Measurements from ENCODE around the gene KCNAB1. TPM values are rescaled to one million over a fixed set of nuclear protein-coding genes. Genes with fewer than 3 reads are reported as not detected.

KCNAB1 gene
- total RNA-seq, 4 donors from 2014 or later: 1.6 to 2.9 (median 2.3) TPM

- H3K4me3 ChIP-seq (ENCODE audit: low read depth, poor library complexity, severe bottlenecking): no peak overlapping the region
- no peak for DNase-seq (ENCODE audit: low spot score in 2 of 2)
- intact Hi-C loops (cut with DNase I; ENCODE audit: low total_unique reads): no loop called here
- WGBS, 2 donors: 56 to 57% methylated on average over 9 of the region's 9 CpGs
- TF ChIP-seq, protein P1, sequence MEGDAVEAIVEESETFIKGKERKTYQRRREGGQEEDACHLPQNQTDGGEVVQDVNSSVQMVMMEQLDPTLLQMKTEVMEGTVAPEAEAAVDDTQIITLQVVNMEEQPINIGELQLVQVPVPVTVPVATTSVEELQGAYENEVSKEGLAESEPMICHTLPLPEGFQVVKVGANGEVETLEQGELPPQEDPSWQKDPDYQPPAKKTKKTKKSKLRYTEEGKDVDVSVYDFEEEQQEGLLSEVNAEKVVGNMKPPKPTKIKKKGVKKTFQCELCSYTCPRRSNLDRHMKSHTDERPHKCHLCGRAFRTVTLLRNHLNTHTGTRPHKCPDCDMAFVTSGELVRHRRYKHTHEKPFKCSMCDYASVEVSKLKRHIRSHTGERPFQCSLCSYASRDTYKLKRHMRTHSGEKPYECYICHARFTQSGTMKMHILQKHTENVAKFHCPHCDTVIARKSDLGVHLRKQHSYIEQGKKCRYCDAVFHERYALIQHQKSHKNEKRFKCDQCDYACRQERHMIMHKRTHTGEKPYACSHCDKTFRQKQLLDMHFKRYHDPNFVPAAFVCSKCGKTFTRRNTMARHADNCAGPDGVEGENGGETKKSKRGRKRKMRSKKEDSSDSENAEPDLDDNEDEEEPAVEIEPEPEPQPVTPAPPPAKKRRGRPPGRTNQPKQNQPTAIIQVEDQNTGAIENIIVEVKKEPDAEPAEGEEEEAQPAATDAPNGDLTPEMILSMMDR (IDR thresholded peaks at IDR 0.05): no peak
- TF ChIP-seq POLR2A (IDR thresholded peaks at IDR 0.05): no peak
Measured at GRCh38 chr3:156109989-156110388, 10.4 kb upstream of the KCNAB1 start.

DNA sequence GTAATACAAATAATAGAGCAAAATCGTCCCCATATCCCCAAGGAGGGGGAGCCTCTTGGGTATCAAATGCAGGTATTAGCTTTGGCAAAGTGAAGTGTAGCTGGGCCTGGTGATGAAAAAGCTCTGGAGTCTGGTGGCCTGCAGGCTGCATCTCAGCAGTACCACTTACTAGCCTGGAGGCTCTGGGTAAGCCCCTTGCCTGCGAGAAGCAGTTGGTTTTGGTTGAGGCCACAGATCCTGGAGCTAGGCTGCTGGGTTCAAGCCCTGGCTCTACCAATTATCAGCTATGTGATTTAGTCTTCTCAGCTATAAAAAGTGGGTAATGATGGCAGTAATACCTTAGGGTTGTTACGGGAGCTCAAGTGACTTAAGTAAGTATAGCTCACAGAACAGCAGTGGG is 6.1 kb downstream of the KCNAB1 start:
- TF ChIP-seq, protein P1 (IDR thresholded peaks at IDR 0.05): no peak
- TF ChIP-seq POLR2A (IDR thresholded peaks at IDR 0.05): no peak
- no peak overlapping the region for H3K4me3 ChIP-seq (ENCODE audit: low read depth, poor library complexity, severe bottlenecking)
- 76 to 84% methylated on average over 3 of the region's 3 CpGs for WGBS, 2 donors
- intact Hi-C loops (cut with DNase I; ENCODE audit: low total_unique reads): no loop called here
- DNase-seq (ENCODE audit: low spot score in 2 of 2): no peak

GRCh38 chr3:156131241-156131640 is 10.9 kb downstream of the KCNAB1 start:
- intact Hi-C loops (cut with DNase I; ENCODE audit: low total_unique reads): no loop called here
- no peak for DNase-seq (ENCODE audit: low spot score in 2 of 2)
- TF ChIP-seq, protein P1 (IDR thresholded peaks at IDR 0.05): no peak
- no peak for TF ChIP-seq POLR2A (IDR thresholded peaks at IDR 0.05)
- 34 to 49% methylated on average over 3 of the region's 3 CpGs for WGBS, 2 donors
- H3K4me3 ChIP-seq (ENCODE audit: low read depth, poor library complexity, severe bottlenecking): no peak overlapping the region

DNA sequence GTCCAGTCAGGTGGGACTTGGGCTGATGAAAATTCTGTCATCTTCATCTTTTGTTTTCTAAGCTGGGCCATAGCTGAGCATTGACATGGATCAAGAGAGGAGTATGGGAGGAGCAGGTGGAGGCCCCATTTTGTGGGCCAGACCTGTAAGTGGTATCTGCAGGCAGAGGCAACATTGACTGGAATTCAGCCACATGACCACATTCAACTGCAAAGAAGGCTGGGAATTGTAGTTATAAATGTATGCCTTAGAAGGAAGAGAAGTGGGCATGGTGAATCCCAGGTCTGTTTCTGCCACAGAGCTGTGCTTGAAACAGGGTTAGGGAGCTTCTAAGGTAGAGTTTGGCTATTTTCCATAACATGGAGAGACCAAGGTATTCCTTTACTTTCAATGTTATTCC is 11.4 kb downstream of the KCNAB1 start:
- no peak for DNase-seq (ENCODE audit: low spot score in 2 of 2)
- intact Hi-C loops (cut with DNase I; ENCODE audit: low total_unique reads): no loop called here
- H3K4me3 ChIP-seq (ENCODE audit: low read depth, poor library complexity, severe bottlenecking): no peak overlapping the region
- TF ChIP-seq, protein P1 (IDR thresholded peaks at IDR 0.05): no peak
- TF ChIP-seq POLR2A (IDR thresholded peaks at IDR 0.05): no peak

DNA sequence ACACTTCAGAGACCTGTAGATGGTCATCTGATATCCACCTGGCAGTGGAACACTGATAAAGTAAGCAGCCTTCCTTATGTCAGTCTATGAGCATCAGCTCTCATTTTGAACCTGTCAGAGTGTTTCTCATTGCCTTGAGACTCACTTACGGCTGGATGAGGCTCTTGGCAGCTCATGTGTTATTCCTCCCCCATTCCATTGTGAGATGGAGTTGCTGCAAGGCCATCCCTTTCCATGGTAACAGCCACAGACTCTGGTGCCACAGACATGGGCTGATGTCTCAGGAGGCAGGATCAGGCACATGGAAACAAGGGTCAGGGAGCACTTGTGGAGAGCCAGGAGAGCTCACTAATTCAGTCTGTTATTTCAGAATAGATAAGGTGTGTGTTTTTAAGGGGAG is 11.9 kb downstream of the KCNAB1 start:
- no peak for DNase-seq (ENCODE audit: low spot score in 2 of 2)
- intact Hi-C loops (cut with DNase I; ENCODE audit: low total_unique reads): no loop called here
- WGBS, 2 donors: 67 to 70% methylated on average over 1 of the region's 1 CpG
- TF ChIP-seq POLR2A (IDR thresholded peaks at IDR 0.05): no peak
- TF ChIP-seq, protein P1 (IDR thresholded peaks at IDR 0.05): no peak
- no peak overlapping the region for H3K4me3 ChIP-seq (ENCODE audit: low read depth, poor library complexity, severe bottlenecking)

DNA sequence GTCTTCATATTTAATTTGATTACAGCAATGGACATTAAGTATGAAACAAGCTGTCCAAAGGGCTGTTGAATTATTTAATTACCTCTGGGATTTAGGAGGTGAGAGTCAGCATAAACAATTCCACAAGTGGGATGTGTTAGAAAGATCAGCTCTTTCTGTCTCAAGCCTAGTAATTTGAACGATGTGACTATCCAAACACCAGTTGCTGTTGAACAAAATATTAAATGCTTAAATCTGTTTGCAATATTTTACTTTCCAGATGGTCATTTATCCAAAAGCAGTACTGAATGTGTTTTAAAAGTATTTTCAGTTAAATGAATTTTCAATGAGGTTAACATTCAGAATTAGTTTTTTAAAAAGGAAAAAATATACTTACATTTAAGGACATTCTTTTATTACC is 12.7 kb downstream of the KCNAB1 start:
- intact Hi-C loops (cut with DNase I; ENCODE audit: low total_unique reads): no loop called here
- WGBS, 2 donors: 61 to 66% methylated on average over 1 of the region's 1 CpG
- DNase-seq (ENCODE audit: low spot score in 2 of 2): no peak
- TF ChIP-seq POLR2A (IDR thresholded peaks at IDR 0.05): no peak
- TF ChIP-seq, protein P1 (IDR thresholded peaks at IDR 0.05): no peak
- no peak overlapping the region for H3K4me3 ChIP-seq (ENCODE audit: low read depth, poor library complexity, severe bottlenecking)

All from lower leg skin (tissue), 4 donors.